ENCODE data around the gene SARNP. TPM values are rescaled to one million over a fixed set of nuclear protein-coding genes. Genes with fewer than 3 reads are reported as not detected.

Gene SARNP
- total and polyA plus RNA-seq, 9 of the 15 experiments (the other 6 are each of a cell fraction or from before 2014, with no cell fraction given), result 70.1 to 400 (median 198) TPM

DNA sequence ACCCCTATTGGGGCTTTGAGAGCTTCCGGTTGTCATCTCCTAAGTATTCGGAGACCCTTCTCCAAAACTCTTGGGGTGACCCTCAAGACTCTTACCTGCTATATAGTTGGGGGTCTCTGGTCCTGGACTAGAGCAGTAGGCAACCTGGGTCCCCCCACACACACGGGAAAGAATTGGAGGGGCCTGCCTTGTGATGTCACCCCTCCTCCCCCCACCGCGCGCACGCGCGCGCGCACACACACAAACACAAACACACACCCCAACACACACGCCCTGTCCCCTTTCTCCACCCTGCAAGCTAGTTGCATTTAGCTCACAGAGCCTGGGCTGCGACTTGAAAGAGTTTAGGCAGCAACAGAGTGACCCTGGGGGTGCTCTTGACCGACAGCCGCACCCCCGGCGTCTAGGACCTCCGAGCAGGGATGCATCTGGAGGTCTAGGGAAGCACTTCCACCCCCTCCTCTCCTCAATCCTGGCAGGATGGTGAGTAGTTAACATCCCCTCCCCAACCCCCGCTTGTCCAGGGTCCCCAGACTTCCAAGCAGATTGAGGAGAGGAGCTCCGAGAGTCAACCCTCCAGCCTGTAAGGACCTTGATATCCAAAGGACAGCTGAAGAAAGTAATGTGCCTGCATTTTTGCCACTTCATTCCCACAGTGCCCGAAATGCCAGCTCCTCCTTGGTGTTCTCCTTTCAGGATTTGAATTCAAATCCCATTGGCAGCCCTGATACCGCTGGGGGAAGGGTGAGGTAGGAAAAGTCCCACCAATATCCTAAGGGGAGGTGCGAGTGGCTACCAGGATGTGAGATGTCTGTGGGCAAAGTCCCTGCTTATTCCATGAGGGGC lies 13.3 kb upstream of the SARNP start (continued):
- TF ChIP-seq CEBPG (CRISPR knock-in tag; IDR thresholded peaks at IDR 0.05) (0 out of 2 replicates have a peak, but pooled peaks have one; percentile 15), CEBPG (tag; conservative IDR thresholded peaks at IDR 0.05 in 1 of 2, IDR thresholded peaks at IDR 0.05 in 1 of 2) (no peak), ZFPM2 (CRISPR knock-in tag; IDR thresholded peaks at IDR 0.05) (no peak), ETV1 (tag; conservative IDR thresholded peaks at IDR 0.05; ENCODE audit: low read depth) (no peak), TEAD1 (CRISPR knock-in tag; IDR thresholded peaks at IDR 0.05) (peak in 1 of 2 experiments; percentile 68; a peak in 1 of 4 replicates), TAL1 (IDR thresholded peaks at IDR 0.05) (no peak), POLR2A (conservative IDR thresholded peaks at IDR 0.05) (0 out of 2 replicates have a peak, but pooled peaks have one; percentile 28), FOXA3 (CRISPR knock-in tag; conservative IDR thresholded peaks at IDR 0.05 in 1 of 2, IDR thresholded peaks at IDR 0.05 in 1 of 2) (0 out of 4 replicates have a peak, but pooled peaks of 1 of the 2 experiments have one; percentile 14), ATF1 (CRISPR knock-in tag; IDR thresholded peaks at IDR 0.05) (no peak), ATF1 (tag; IDR thresholded peaks at IDR 0.05) (peak; percentile 93), TEAD2 (tag; IDR thresholded peaks at IDR 0.05) (no peak), BHLHE40 (IDR thresholded peaks at IDR 0.05; ENCODE audit: low read length) (peak; percentile 74), DMBX1 (CRISPR knock-in tag; IDR thresholded peaks at IDR 0.05; ENCODE audit: borderline replicate concordance) (no peak), RBM25 (IDR thresholded peaks at IDR 0.05; ENCODE audit: low read depth, low read length, severe bottlenecking) (no peak), PURB (CRISPR knock-in tag; IDR thresholded peaks at IDR 0.05; ENCODE audit: low read depth) (no peak)
- TF ChIP-seq, protein P1, sequence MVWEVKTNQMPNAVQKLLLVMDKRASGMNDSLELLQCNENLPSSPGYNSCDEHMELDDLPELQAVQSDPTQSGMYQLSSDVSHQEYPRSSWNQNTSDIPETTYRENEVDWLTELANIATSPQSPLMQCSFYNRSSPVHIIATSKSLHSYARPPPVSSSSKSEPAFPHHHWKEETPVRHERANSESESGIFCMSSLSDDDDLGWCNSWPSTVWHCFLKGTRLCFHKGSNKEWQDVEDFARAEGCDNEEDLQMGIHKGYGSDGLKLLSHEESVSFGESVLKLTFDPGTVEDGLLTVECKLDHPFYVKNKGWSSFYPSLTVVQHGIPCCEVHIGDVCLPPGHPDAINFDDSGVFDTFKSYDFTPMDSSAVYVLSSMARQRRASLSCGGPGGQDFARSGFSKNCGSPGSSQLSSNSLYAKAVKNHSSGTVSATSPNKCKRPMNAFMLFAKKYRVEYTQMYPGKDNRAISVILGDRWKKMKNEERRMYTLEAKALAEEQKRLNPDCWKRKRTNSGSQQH (CRISPR knock-in tag; IDR thresholded peaks at IDR 0.05), result 0 out of 2 replicates have a peak, but pooled peaks have one; percentile 51
- TF ChIP-seq, protein P2, sequence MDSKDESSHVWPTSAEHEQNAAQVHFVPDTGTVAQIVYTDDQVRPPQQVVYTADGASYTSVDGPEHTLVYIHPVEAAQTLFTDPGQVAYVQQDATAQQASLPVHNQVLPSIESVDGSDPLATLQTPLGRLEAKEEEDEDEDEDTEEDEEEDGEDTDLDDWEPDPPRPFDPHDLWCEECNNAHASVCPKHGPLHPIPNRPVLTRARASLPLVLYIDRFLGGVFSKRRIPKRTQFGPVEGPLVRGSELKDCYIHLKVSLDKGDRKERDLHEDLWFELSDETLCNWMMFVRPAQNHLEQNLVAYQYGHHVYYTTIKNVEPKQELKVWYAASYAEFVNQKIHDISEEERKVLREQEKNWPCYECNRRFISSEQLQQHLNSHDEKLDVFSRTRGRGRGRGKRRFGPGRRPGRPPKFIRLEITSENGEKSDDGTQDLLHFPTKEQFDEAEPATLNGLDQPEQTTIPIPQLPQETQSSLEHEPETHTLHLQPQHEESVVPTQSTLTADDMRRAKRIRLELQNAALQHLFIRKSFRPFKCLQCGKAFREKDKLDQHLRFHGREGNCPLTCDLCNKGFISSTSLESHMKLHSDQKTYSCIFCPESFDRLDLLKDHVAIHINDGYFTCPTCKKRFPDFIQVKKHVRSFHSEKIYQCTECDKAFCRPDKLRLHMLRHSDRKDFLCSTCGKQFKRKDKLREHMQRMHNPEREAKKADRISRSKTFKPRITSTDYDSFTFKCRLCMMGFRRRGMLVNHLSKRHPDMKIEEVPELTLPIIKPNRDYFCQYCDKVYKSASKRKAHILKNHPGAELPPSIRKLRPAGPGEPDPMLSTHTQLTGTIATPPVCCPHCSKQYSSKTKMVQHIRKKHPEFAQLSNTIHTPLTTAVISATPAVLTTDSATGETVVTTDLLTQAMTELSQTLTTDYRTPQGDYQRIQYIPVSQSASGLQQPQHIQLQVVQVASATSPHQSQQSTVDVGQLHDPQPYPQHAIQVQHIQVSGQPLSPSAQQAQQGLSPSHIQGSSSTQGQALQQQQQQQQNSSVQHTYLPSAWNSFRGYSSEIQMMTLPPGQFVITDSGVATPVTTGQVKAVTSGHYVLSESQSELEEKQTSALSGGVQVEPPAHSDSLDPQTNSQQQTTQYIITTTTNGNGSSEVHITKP (IDR thresholded peaks at IDR 0.05; ENCODE audit: partially characterized antibody), result peak; percentile 99

Measured in K562 (cell line).